Erythroblast (primary cell): ENCODE results near the gene TBC1D16.
A peak's percentile ranks its signal among the peaks of the same experiment; 100 is the strongest.

Experiments used
- DNase-seq, 2 experiments: peaks; one replicate each; lab custom pipeline; 2025; lab: John Stamatoyannopoulos, UW
- GATA1 ChIP-seq: IDR thresholded peaks from 2 replicates; pipeline ENCODE4 v1.6.1; 2011; ENCODE audit warnings: low read depth, mild to moderate bottlenecking, control low read depth, low read length, moderate library complexity
- POLR2A ChIP-seq: IDR thresholded peaks from 2 replicates; pipeline ENCODE4 v1.6.1; 2011; ENCODE audit warnings: mild to moderate bottlenecking, low read length

The TBC1D16 gene

GRCh38 chr17:79980246-79981043 is 55.2 kb downstream of the TBC1D16 start:
- DNase-seq, result no peak
- no peak for TF ChIP-seq POLR2A
- no peak for TF ChIP-seq GATA1

- no peak for DNase-seq
- no peak for TF ChIP-seq GATA1
- TF ChIP-seq POLR2A, result no peak
Measured at GRCh38 chr17:79979816-79980215, 55.9 kb downstream of the TBC1D16 start.

GRCh38 chr17:79979221-79979741 is 56.4 kb downstream of the TBC1D16 start:
- DNase-seq, result no peak
- TF ChIP-seq POLR2A (no peak), GATA1 (no peak)

GRCh38 chr17:79978548-79978855 is 57.2 kb downstream of the TBC1D16 start:
- no peak for DNase-seq
- TF ChIP-seq GATA1 (no peak), POLR2A (no peak)

GRCh38 chr17:79977708-79978547 is 57.7 kb downstream of the TBC1D16 start:
- TF ChIP-seq POLR2A, result no peak
- no peak for TF ChIP-seq GATA1
- DNase-seq, result no peak

GRCh38 chr17:79977161-79977631 is 58.5 kb downstream of the TBC1D16 start:
- no peak for TF ChIP-seq GATA1
- TF ChIP-seq POLR2A, result no peak
- no peak for DNase-seq

- no peak for DNase-seq
- no peak for TF ChIP-seq GATA1
- no peak for TF ChIP-seq POLR2A
Measured at GRCh38 chr17:79976451-79976850, 59.2 kb downstream of the TBC1D16 start.

GRCh38 chr17:79975498-79976134 is 60.1 kb downstream of the TBC1D16 start:
- TF ChIP-seq POLR2A (no peak), GATA1 (no peak)
- DNase-seq, result no peak

GRCh38 chr17:79974566-79975497 is 60.8 kb downstream of the TBC1D16 start:
- TF ChIP-seq POLR2A (no peak), GATA1 (no peak)

GRCh38 chr17:79971651-79972050 is 64.0 kb downstream of the TBC1D16 start:
- TF ChIP-seq POLR2A (no peak), GATA1 (no peak)
- DNase-seq, result no peak

More at GRCh38 chr17:79974566-79975497, 60.8 kb downstream of the TBC1D16 start:
- peak in 1 of 2 experiments; percentile 21 for DNase-seq

- TF ChIP-seq GATA1 (no peak), POLR2A (no peak)
- peak; percentile 68 to 71 for DNase-seq
Measured at GRCh38 chr17:79970576-79971068, 65.0 kb downstream of the TBC1D16 start.

- DNase-seq, result no peak
- TF ChIP-seq GATA1, result no peak
- no peak for TF ChIP-seq POLR2A
Measured at GRCh38 chr17:79969906-79970305, 65.8 kb downstream of the TBC1D16 start.
